RCC 7860 (cell line): ENCODE results near the gene CST3.
"Not testable (repeated sequence)": the region's sequence is repeated elsewhere in the genome, so short reads cannot be mapped to it uniquely, and the experiment has no call there.

Source experiments
- DNase-seq: peaks from one replicate; pipeline ENCODE4 v3.0.0-alpha.2; 2015; ENCODE audit warnings: low spot score
- FAIRE-seq: peaks from 2 replicates; lab custom pipeline; 2012; peaks lifted over from hg19 to GRCh38; lab: Jason Lieb, UNC

CST3 gene

GRCh38 chr20:23629542-23630391 is 8.0 kb downstream of the CST3 start:
- FAIRE-seq: no peak

DNA sequence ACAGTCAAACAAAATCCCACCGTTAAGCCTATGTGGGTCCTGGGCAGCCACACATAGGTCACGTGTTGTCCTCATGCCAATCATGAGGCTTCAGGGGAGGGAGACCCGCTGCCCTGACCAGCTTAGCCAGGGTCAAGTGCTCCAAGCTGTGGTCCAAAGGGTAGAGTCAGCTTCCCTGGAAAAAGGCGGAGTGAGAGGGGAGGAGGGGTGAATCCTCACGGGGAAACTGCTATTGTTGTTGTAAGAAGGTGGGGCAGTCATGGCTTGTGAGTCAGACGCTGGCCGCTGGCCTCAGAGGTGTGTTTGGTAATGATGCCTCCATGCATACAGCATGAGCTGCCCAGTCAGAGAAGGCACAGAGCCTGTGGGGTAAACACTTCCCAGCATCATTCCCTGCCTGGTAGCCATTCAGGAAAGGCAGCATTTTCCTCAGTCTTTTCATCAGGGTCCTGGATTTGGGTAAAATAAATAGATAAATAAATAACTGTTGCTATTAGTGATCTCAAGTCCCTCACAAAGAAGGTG is 8.7 kb downstream of the CST3 start:
- DNase-seq (peak; percentile 72), FAIRE-seq (peak; percentile 25)

More at GRCh38 chr20:23629542-23630391, 8.0 kb downstream of the CST3 start:
- no peak for DNase-seq

GRCh38 chr20:23628402-23629016 is 9.2 kb downstream of the CST3 start:
- DNase-seq (no peak), FAIRE-seq (no peak)

DNA sequence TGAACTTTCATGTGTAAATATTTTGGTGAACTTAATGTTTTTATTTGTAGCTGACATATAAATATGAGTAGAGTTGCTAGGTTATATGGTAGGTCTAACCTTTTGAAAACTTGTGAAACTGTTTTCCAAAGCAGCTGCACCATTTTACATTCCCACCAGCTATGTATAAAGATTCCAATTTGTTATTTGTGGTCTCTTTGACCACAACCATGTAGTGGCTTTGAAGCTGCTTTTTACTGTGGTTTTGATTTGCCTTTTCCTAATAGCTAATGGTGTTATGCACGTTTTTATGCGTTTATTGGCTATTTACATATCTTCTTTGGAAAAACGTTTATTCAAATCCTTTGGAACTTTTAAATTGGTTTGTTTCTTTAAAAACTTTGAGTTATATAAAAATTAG is 10.3 kb downstream of the CST3 start:
- no peak for FAIRE-seq

GRCh38 chr20:23626040-23626620 is 11.6 kb downstream of the CST3 start:
- FAIRE-seq (no peak), DNase-seq (no peak)

More for the DNA sequence above, 10.3 kb downstream of the CST3 start:
- no peak for DNase-seq

DNA sequence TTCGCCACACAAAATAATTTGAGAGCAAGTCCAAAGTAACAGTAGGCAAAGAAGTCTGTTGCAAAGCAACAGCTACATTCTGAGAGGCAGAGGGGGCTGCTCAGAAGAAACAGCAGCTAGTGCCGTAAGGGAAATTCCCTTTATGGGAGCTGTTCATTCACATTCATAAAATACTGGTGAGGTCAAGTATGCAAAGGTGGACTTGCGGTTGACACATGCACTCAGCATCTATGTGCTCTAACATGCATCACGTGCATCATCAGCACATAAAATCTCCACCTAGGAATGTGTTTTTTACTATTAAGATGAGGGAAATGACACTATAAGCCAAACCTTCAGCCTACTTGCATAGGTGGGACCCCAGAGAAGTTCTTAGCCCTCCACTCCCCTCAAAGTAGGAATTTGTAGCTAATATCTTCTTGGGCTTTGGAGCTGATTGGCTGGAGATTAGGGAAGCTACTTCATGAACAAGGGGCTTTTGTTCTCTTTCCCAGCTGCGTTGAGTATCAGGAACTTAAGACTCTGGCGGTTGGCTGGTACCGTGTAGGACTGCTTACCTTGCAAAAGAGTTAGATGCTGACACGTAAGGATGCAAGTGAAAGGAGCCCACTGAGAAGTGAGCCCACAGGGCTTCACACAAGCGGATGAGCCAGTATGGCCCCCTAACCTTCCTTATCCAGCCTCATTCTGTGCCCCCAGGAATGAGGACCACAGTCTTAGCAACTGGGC is 12.4 kb downstream of the CST3 start:
- FAIRE-seq (no peak), DNase-seq (no peak)

GRCh38 chr20:23624324-23624691 is 13.4 kb downstream of the CST3 start:
- FAIRE-seq (no peak), DNase-seq (no peak)

- no peak for DNase-seq
- FAIRE-seq: no peak
These were observed 14.0 kb downstream of the CST3 start for GRCh38 chr20:23623666-23624323.

DNA sequence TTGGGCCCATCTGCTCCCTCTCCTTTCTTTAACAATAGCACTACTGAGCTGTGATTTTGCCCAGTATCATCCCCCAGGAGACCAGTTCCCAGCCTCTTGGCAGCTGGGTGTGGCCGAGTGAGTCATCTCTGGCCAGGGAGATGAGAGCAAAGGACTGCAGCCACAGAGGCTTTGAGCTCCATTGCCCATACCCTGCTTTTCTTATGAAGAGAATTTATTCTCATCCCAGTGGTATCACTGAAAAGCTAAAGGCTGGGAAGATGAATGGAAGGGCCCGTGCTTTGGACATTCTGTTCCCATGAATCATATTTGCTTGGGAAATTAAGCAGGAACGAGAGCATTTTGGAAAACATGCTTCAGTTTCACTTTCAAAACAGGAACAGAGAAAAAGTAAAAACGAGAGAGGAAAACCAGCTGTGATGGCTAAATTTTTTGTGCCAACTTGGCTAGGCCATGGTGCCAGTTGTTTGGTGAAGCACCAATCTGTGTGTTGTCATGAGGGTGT is 14.9 kb downstream of the CST3 start:
- peak; percentile 73 for FAIRE-seq
- peak; percentile 66 for DNase-seq

DNA sequence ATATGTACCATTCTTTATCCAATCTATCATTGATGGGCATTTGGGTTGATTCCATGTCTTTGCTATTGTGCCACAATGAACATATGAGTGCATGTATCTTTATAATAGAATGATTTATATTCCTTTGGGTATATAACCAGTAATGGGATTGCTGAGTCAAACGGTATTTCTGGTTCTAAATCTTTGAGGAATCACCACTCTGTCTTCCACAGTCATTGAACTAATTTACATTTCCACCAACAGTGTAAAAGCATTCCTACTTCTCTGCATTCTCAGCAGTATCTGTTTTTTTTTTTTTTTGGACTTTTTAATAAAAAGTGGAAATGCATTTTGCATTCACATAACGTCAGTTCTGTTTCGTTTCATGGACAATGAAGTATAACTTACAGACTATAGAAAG is 15.4 kb downstream of the CST3 start:
- FAIRE-seq, DNase-seq: not testable (repeated sequence)

- FAIRE-seq, DNase-seq: not testable (repeated sequence)
These were observed 16.9 kb downstream of the CST3 start for GRCh38 chr20:23620670-23621386.

- DNase-seq (no peak), FAIRE-seq (no peak)
These were observed 23.6 kb downstream of the CST3 start for GRCh38 chr20:23614163-23614562.

DNA sequence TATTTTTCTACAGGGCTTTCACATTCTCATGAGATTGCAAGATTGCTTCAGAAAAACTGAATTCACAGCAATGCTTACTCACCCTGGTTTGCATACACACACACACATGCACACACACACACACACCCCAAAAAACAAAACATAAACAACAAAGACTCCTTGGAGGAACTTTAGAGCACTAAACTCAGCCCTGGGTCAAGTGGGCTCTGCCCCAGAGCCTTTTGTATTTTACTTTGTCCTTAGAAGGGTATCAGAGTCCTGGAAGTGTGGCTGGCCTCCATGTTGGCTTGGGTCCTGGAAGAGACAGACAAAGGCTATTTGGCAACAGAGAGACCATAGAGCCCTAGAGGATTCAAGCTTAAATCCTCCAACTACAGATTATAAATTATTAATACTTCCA is 24.1 kb downstream of the CST3 start:
- DNase-seq: no peak
- no peak for FAIRE-seq

DNA sequence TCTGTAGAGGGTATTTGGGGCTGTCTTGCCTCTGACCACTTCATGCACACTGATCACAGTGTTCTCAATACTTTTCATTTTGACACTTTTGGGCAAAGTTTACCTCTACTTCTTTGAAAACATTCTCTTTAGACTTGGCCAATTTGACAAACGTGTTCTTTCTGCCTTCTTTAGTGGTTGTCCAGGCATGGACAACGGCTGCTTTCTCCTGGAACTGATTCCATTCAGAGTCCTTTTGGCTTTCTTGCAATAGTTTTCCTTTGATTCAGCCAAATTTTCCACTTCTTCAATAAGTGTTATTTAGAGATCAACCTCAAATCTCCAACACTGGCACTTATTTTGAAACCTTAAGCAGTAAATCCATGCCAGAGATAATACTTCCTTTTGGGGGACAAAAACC is 25.4 kb downstream of the CST3 start:
- DNase-seq (no peak), FAIRE-seq (no peak)

- no peak for DNase-seq
- FAIRE-seq: no peak
These were observed 28.2 kb downstream of the CST3 start for GRCh38 chr20:23609486-23610109.

DNA sequence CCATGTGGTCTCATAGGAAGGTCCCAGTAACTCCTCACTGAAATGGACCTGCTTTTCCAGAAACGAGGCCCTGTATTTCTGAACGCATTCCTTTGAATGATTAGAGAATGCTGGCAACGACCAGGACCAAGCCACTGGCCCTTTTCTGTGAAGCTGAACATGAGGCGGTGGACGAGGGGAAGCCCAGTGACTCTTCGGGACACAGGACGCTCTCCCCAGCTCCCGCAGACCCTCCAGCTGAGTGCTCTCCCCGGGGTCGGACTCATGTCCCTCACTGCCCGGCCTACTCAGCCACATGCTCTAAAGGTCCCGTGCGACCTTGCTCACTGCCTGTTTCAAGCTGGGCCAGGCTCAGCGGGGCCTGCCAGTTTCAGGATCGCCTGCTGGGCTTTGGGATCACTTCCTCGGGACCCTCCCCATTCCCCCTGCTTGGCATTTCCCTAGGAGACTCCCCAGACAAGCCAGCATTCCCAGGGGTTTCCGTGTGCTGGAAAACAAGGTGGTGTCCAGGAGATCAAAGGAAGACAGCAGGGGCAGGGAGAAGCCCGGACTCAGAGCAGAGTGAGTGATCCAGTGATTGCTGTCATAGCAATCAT is 29.4 kb downstream of the CST3 start:
- no peak for DNase-seq
- no peak for FAIRE-seq

DNA sequence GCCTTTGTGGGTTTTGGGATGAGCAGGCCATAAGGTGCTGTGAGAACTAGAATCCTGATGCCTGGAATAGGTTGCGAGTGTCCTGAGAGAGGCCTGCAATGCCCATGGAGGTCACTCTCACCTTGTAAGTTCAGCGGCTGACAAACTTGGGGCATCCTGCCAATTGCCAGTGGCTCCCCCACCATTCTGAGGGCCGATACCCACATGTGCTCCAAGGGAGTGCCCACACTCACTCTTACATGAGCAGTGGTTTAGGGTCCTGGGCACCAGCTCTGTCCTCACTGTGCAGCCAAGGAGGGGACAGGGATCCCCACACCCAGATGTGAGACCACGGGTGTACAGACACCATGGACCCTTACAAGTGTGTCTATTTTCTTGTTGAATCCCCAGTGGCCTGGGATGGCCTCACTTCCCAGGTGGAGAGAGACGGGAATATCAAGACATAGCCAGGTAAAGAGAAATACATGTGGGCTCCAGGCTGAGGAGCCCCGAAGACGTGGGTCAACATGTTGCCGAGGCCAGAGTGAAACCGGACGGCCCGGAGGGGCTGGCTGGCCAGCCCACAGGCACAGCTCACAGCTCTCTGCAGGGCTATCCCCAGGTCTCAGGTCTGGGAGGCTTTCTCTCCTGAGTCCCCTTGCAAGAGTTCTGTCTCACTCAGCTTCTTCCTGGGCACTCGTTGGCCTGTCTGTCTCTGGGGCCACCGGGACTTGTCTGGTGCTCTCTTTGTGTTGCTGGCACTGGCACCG is 30.1 kb downstream of the CST3 start:
- FAIRE-seq (no peak), DNase-seq (no peak)

GRCh38 chr20:23606652-23607049 is 31.1 kb downstream of the CST3 start:
- no peak for FAIRE-seq
- DNase-seq: peak; percentile 34
